Brain microvascular endothelial cell (primary cell): ENCODE results near the gene ST3GAL3.

ENCODE experiments used
- DNase-seq: peaks from one replicate; pipeline ENCODE4 v3.0.0-alpha.2; 2020
- H3K27ac ChIP-seq: fragments of 250-450 bp; sonication (Bioruptor Pico); 2 replicates; pipeline ENCODE4 v1.5.1; 2020; ENCODE audit warnings: mild to moderate bottlenecking, moderate library complexity
- H3K27me3 ChIP-seq: fragments of 250-450 bp; sonication (Bioruptor Pico); replicated peaks from 2 replicates; pipeline ENCODE4 v1.5.1; 2020; ENCODE audit warnings: mild to moderate bottlenecking
- H3K36me3 ChIP-seq: fragments of 250-450 bp; sonication (Bioruptor Pico); replicated peaks from 2 replicates; pipeline ENCODE4 v1.5.1; 2020; ENCODE audit warnings: mild to moderate bottlenecking
- H3K4me3 ChIP-seq: 2 replicates; pipeline ENCODE4 v1.5.1; 2011; ENCODE audit warnings: low read depth, mild to moderate bottlenecking, control low read depth, low read length, moderate library complexity
- in situ Hi-C: cut with HindIII; loops from 2 replicates; pipeline ENCODE4 v1.10.0; 2017; ENCODE audit warnings: low sequenced_read_pairs, low pct_ligation_motif_present
- TF ChIP-seq, protein P1 (sequence below): IDR thresholded peaks from 2 replicates; pipeline ENCODE4 v1.5.1; 2011; ENCODE audit warnings: low read depth, mild to moderate bottlenecking, moderate library complexity, low read length, control low read depth, inconsistent platforms; ENCODE audit errors: missing control alignments

The ST3GAL3 gene

DNA sequence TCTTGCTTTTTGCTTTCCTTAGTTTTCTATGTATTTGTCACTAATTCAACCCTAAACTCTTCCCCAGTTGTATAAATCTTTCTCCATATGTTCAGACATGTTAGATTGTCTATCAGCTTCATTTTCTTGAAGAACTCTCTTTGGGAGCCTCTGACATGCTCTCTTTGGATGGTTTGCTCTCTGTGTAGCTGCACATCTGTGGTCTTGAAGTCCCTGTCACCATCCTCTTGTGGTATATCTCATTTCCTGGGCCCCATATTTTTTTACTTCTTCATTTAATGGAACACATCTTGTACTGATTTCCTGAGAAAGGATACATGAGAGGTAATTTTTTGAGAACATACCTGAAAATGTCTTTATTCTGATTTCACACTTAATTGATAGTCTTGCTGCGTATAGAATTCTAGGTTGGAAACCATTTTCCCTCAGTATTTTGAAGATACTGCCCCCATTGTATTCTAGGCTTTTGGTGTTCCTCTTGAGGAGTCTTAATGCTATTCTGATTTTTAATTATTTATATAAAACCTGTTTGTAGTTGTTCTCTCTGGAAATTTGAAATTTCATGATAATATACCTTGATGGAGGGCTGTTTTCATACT lies 72.6 kb downstream of the ST3GAL3 start:
- Histone ChIP-seq H3K27me3 (no peaks in the 10 kb centered on the region), H3K27ac (no peak overlapping the region), H3K4me3 (no peak overlapping the region), H3K36me3 (no peaks in the 10 kb centered on the region)
- in situ Hi-C loops, result no loop called here
- TF ChIP-seq, protein P1, sequence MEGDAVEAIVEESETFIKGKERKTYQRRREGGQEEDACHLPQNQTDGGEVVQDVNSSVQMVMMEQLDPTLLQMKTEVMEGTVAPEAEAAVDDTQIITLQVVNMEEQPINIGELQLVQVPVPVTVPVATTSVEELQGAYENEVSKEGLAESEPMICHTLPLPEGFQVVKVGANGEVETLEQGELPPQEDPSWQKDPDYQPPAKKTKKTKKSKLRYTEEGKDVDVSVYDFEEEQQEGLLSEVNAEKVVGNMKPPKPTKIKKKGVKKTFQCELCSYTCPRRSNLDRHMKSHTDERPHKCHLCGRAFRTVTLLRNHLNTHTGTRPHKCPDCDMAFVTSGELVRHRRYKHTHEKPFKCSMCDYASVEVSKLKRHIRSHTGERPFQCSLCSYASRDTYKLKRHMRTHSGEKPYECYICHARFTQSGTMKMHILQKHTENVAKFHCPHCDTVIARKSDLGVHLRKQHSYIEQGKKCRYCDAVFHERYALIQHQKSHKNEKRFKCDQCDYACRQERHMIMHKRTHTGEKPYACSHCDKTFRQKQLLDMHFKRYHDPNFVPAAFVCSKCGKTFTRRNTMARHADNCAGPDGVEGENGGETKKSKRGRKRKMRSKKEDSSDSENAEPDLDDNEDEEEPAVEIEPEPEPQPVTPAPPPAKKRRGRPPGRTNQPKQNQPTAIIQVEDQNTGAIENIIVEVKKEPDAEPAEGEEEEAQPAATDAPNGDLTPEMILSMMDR, result no peak
- no peak for DNase-seq

DNA sequence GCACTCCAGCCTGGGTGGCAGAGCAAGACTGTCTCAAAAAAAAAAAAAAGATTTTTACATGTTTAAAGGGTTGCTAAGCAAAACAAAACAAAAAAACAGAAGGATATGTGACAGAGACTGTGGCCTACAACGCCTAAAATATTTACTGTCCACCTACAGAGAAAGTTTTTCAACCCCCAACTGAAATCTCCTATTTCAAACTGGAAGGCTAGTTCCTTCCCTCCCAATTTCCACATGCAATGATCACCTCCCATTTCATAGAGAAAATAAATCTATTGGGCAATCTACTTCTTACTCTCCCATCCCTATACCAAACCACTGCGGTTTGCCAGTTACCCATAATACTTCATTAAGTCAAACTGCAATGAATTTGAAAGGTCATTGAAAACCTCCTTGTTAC lies 74.2 kb downstream of the ST3GAL3 start:
- Histone ChIP-seq H3K4me3 (no peak overlapping the region), H3K36me3 (no peaks in the 10 kb centered on the region), H3K27me3 (no peaks in the 10 kb centered on the region), H3K27ac (no peak overlapping the region)
- no peak for DNase-seq
- TF ChIP-seq, protein P1, result no peak
- in situ Hi-C loops, result no loop called here

DNA sequence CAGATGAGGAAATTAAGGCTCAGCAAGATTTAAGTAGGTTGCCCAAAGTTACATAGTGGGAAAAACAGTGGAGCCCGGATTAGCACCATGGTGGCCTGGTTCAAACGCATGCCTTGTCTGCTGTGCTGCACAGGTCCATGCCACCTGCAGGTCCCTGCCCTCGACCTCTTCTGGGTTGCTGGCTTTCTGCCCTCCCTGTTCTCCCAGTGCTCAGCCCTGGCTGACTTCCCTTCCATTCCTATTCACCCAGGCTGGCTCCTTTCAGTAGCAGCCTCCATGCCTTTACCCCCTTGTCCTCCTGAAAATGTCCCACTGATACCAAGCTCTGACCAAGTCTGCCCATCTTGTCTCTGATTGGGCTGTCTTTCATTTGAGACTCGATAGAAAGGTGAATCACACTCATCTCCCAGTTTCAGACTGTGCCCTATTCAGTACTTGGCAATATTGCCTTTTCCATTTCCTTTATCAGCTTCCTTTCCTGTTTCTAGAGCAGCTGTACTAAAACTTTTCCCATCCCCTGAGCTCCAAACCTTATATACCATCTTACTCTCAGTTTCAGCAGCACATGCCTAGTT lies 75.8 kb downstream of the ST3GAL3 start:
- DNase-seq, result no peak
- in situ Hi-C loops, result no loop called here
- no peaks in the 10 kb centered on the region for H3K27me3 ChIP-seq
- H3K27ac ChIP-seq, result no peak overlapping the region
- TF ChIP-seq, protein P1, result no peak
- no peak overlapping the region for H3K4me3 ChIP-seq
- H3K36me3 ChIP-seq, result no peaks in the 10 kb centered on the region

DNA sequence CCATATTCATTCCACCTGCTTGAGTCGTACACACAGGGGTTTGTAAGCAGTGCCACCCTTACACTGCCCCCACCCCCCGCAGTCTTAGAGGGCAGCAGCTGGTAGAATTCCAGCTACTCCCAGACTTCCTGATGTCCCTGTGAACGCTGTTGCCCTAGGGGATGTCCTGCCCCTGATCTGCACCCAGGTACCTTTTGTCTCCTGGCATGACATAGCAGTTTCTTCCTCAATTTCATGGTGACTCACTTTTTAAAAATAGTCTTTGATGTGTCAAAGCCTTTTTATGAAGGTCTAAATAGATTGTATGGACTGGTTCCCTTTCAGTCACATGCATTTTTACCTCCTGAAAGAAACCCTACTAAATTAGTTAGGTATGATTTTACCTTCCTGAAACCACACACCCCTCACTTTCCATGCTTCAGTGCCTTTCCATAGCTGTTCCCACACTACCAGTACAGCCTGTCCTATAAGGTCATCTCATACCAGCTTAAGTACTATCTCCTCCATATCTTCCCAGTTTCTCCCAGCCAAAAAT lies 76.4 kb downstream of the ST3GAL3 start:
- in situ Hi-C loops, result no loop called here
- TF ChIP-seq, protein P1, result no peak
- Histone ChIP-seq H3K27me3 (no peaks in the 10 kb centered on the region), H3K27ac (no peak overlapping the region), H3K36me3 (no peaks in the 10 kb centered on the region), H3K4me3 (no peak overlapping the region)
- DNase-seq, result no peak

DNA sequence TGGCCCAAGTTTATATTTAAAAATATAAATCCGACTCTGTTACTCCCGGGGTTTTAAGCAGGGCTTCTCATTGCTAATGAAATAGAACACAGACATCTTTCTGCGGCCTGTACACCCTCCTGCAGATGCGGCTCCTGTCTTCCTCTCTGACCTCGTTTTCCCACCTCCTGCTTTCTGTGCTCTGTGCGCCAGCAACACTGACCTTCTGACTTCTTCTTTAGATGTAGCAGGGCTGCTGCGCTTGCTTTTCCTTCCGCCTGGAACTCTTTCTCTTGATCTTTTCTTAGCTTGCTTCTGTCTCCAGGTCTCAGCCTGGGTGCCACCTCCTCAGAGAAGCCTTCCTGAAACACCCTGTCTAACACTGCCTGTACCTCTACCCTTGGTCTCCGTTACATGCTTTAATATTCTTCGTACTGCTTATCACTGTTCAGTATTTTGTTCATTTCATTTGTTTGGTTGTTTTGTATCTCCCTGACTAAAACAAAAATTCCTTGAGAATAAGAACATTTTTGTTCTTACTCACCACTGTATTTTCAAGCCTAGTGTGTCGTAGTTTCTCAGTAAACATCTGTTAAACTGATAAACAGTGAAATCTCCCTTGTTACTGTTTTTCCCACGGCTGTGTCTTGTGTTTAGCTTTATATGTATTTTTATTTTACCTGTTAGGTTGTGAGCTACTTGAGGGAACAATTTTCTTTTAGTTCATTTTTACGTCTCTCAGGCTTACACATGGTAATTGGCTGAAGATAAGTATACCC lies 79.0 kb downstream of the ST3GAL3 start:
- no peak overlapping the region for H3K27ac ChIP-seq
- no peak overlapping the region for H3K4me3 ChIP-seq
- TF ChIP-seq, protein P1, result no peak
- in situ Hi-C loops, result no loop called here
- H3K27me3 ChIP-seq, result no peaks in the 10 kb centered on the region
- H3K36me3 ChIP-seq, result no peaks in the 10 kb centered on the region
- DNase-seq, result no peak
